22Rv1 (cell line): ENCODE results near the gene OCA2.

Source experiments
- CTCF ChIP-seq: fragments of 450-650 bp; IDR thresholded peaks from 2 replicates; pipeline ENCODE4 v1.5.1; 2017; ENCODE audit warnings: mild to moderate bottlenecking
- ZFX ChIP-seq: fragments of 450-650 bp; IDR thresholded peaks from 2 replicates; pipeline ENCODE4 v1.6.1; 2017; ENCODE audit warnings: antibody characterized with exemption, borderline replicate concordance

GRCh38 chr15:27873828-27874227 is 225.3 kb downstream of the OCA2 start:
- no peak for TF ChIP-seq CTCF
- no peak for TF ChIP-seq ZFX
